ENCODE data around the gene FRMD4B.

The FRMD4B gene

DNA sequence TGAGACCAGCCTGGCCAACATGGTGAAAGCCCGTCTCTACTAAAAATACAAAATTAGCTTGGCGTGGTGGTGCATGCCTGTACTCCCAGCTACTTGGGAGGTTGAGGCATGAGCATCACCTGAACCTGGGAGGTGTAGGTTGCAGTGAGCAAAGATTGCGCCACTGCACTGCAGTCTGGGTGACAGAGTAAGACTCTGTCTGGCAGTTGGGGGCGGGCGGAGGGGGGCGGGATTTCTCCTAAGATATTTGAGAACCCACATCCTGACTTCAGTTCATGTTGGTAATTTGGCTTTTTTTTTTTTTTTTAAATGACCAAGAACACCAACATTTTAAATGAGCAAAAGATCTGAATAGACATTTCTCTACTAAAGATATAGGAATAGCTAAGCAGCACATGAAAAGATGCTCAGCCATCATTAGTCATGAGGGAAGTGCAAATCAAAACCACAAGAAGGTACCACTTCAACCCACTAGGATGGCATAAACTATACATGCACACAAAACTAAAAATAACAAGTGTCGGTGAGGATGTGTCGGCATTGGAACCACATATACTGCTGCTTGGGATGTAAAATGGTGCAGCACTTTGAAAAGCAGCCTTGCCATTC, 187.9 kb downstream of the FRMD4B start:
- peak; percentile 75 for DNase-seq

DNA sequence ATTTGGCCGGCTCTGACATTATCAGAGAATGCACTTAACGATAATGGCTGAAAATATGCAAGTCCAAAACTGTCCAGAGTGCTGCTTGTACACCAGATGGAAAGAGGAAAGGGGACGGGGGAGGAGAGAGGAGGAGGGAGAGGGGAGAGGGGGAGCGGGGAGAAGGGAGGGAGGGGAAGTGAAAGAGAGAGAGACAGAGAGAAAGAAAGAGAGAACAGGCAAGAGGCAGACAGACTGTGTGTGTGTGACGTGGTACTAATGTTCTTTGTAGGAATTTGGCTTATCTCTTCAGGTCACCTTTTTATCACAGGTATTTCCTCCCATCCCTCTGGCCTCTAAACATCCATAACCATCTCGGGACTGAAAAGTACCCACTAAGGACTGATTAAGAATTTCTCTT, 188.4 kb downstream of the FRMD4B start:
- DNase-seq = no peak

GRCh38 chr3:69196876-69197275, 189.0 kb downstream of the FRMD4B start:
- DNase-seq = no peak

- DNase-seq = no peak
These were observed 191.3 kb downstream of the FRMD4B start for GRCh38 chr3:69194431-69195165.

- no peak for DNase-seq
These were observed 192.1 kb downstream of the FRMD4B start for GRCh38 chr3:69193749-69194148.

- no peak for DNase-seq
These were observed 194.4 kb downstream of the FRMD4B start for GRCh38 chr3:69191516-69191915.

DNA sequence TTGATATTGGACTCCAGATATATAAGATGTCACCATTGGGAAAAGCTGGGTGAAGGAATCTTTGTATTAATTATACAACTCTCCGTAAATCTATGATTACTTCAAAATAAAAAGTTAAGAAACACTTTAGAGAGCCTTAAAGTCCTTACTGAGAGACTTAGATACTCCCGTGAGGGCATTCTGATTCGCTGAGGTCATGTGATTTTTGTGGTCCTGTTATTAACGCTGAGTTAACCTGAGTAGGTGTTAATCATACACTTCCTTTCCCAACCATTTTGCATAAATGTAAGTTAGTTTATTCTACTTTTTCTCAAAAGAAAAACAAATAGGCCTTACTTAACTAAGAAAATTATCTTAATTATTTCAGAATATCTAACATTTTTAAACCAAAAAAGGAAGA, 196.4 kb downstream of the FRMD4B start:
- DNase-seq = no peak

DNA sequence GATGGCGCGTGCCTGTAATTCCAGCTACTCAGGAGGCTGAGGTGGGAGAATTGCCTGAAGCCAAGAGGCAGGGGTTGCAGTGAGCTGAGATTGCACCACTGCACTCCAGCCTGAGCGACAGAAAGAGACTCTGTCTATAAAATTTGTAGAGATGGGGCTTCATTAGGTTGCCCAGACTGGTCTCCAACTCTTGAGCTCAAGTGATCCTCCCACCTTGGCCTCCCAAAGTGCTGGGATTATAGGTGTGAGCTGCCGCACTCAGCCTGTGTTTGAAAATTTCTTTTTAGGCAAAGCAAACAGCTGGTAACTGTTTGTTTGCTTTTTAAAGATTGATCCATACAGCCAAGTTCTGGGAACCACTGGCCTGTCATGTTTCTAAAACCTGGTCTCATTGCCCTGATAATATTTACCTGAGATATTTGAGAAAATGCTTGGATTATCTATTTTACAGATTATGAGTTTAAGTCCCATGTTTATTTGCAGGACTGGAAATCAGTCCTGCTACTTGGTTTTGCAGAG, 199.3 kb downstream of the FRMD4B start:
- DNase-seq = no peak

- DNase-seq = no peak
These were observed 203.1 kb downstream of the FRMD4B start for GRCh38 chr3:69182588-69183316.

GRCh38 chr3:69181592-69182211, 204.2 kb downstream of the FRMD4B start:
- no peak for DNase-seq

DNA sequence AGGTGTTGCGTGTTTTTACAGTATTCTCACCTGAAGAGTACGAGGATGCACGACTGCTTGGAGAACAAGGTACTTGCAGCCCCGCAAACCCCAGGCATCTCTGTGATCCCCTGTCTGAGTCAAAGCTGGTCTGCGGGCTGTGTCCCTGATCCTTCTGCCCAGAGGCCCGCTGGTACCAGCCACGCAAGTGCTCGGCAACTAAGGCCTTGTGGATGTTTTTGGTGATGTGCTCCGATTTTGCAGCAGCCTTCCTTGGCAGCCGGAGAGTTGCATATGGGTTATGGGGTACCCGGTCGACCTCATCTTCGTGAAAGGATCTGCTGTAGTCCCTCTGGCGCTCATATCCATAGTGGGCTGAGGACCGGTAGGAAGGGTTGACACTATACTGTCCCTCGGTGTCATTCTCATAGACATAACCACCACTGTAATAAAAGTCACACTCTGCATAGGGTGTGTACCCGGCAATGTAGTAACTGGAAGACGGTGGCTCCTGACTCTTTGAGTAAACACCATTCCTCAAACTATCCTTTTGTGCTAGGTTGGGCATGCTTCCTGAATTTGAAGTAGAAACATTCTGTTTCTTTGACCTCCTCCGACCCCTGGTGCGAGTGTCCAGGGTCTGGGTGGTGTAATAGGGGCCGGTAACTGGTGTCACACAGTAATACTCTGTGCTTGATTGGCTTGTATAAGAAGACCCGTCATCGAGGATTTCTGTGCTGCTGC, 204.9 kb downstream of the FRMD4B start:
- no peak for DNase-seq

- no peak for DNase-seq
These were observed 206.0 kb downstream of the FRMD4B start for GRCh38 chr3:69179740-69180372.

- DNase-seq = no peak
These were observed 206.8 kb downstream of the FRMD4B start for GRCh38 chr3:69178838-69179739.

DNA sequence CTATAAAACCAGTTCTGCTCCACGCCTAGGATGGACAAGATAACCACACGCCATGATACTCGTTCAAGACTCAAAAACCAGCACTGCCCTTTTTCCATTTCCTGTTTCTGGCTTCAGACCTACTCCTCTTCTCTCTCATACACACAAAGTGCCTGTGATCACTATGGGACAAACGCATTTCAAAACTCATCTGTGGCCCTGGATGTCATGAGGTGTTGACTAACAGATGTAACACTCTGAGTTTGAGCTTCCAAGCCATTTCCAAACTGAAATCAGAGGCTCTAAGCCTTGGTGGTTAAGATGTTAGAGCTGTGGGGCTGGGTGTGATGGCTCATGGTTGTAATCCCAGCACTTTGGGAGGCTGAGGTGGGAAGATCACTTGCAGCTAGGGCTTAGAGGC, 207.8 kb downstream of the FRMD4B start:
- DNase-seq = no peak

DNA sequence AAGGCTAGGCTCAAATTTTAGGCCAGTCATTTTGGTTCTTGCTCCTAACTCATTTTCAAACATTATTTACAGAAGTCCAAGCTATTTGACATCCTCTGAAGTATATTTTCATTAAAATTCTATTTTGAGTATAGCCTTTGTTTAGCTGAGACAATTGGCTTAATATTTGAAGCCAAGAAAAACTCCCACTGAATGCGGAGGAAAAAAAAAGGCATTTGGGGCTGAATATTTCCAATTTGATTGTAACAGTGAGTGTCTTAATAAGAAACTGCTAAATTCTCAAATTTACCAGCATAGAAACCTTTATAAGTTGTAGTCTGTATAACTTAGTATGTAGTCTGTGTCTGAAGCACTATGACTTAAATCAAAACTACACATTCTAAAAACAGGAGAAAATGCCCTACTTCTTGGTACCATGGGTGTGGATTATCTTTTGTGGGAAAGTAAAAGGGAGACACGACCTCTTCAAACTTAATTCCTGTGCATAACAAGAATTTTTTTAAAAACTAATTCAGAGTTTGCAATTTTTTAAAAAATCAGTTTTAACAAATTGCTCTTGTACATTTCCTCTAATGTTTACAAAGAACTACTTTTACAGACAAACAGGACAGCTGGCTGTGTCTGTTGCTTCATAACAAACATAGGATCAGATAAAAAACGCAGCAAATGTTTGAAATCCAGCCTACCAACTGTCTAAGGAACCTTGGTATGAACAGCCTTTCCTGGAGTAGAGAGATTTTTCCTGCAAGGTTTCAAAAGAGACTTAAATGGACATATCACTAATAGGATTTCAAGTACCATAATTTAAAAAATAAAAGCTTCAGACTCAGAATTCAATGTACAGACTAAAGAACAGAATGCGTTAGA, 210.8 kb downstream of the FRMD4B start:
- no peak for DNase-seq

GRCh38 chr3:69174445-69174844, 211.4 kb downstream of the FRMD4B start:
- no peak for DNase-seq

GRCh38 chr3:69172058-69172457, 213.8 kb downstream of the FRMD4B start:
- no peak for DNase-seq

- DNase-seq = no peak
These were observed 219.4 kb downstream of the FRMD4B start for GRCh38 chr3:69166446-69166845.

GRCh38 chr3:69165744-69166143, 220.1 kb downstream of the FRMD4B start:
- DNase-seq = no peak

- DNase-seq = no peak
These were observed 221.6 kb downstream of the FRMD4B start for GRCh38 chr3:69164296-69164695.

Measured in activated CD4-positive, alpha-beta T cell treated with anti-CD3 and anti-CD28 coated beads for 48 hours (primary cell).